ENCODE results near the gene SLC12A6.

DNA sequence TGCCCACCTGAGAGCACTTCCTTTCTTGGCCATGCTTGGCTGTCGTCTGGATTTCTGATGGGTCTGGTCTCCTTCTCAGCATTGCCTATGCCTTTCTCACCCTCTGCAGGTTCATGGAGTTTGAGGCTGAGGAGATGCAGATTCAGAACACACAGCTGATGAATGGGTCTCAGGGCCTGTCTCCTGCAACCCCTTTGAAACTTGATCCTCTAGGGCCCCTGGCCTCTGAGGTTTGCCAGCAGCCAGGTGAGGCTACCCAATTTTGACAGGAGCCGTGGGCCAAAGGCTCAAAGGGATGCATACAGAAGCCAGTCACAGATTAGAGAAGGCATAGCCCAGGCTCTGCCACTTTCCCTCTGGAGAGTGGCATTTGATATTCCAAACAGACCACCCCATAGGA is 16.0 kb upstream of the SLC12A6 start:
- TF ChIP-seq, protein P1, sequence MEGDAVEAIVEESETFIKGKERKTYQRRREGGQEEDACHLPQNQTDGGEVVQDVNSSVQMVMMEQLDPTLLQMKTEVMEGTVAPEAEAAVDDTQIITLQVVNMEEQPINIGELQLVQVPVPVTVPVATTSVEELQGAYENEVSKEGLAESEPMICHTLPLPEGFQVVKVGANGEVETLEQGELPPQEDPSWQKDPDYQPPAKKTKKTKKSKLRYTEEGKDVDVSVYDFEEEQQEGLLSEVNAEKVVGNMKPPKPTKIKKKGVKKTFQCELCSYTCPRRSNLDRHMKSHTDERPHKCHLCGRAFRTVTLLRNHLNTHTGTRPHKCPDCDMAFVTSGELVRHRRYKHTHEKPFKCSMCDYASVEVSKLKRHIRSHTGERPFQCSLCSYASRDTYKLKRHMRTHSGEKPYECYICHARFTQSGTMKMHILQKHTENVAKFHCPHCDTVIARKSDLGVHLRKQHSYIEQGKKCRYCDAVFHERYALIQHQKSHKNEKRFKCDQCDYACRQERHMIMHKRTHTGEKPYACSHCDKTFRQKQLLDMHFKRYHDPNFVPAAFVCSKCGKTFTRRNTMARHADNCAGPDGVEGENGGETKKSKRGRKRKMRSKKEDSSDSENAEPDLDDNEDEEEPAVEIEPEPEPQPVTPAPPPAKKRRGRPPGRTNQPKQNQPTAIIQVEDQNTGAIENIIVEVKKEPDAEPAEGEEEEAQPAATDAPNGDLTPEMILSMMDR (IDR thresholded peaks at IDR 0.05) = no peak
- no peak for TF ChIP-seq POLR2A (IDR thresholded peaks at IDR 0.05)
